Activated CD8-positive, alpha-beta memory T cell treated with anti-CD3 and anti-CD28 coated beads, Interleukin-2, amount 50 U/mL, for 24 hours (primary cell): Measurements from ENCODE around the gene ABCC9.
"Not testable (repeated sequence)": the region's sequence is repeated elsewhere in the genome, so short reads cannot be mapped to it uniquely, and the experiment has no call there.

Source experiments
- DNase-seq: peaks from one replicate; pipeline ENCODE4 v3.0.0-alpha.2; 2020; ENCODE audit errors: extremely low read depth

ABCC9 gene

DNA sequence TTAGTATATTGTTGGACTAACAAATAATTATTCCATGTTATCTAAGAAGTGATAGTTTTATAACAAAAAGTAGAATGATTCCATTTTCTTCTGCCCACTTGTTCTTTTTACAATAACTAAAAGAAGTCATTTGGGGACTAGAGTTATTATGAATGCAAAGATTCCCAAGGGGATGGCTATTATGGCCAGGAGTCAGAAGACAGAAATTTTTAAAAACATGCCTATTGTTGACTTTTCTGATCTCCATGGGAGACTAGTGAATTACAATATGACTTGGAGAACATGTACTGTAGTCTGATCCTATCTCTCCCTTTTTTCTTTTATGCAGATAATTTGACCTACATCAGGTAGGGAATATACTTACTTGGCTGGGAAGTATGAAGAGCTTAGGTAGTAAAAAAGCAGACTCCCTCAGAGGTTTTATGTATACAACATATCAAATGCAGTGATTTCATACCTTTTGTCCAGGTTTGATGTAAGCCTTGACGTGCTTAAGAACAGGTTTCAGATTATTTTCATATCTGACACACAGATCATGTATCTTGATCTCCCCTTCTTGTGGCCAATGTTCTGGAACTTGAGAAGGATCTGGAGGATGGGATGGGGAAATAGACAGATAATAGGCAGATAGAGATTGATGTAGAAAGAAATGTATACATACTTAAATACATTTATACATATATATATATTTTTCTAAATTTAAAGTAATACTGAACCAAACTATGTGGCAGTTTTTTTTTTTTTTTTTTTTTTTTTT lies 125.7 kb downstream of the ABCC9 start:
- DNase-seq: no peak

DNA sequence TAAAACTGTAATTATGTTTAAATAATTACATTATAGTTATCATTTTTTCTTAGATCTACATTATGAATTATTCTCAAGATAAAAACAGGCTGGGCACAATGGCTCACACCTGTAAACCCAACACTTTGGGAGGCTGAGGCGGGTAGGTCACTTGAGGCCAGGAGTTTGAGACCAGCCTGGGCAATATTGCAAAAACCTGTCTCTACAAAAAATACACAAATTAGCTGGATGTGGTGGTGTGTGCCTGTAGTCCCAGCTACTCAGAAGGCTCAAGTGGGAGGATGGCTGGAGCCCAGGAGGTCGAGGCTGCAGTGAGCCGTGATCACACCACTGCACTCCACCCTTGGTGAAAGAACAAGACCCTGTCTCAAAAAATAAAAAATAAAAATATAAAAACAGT lies 126.4 kb downstream of the ABCC9 start:
- DNase-seq: no peak

DNA sequence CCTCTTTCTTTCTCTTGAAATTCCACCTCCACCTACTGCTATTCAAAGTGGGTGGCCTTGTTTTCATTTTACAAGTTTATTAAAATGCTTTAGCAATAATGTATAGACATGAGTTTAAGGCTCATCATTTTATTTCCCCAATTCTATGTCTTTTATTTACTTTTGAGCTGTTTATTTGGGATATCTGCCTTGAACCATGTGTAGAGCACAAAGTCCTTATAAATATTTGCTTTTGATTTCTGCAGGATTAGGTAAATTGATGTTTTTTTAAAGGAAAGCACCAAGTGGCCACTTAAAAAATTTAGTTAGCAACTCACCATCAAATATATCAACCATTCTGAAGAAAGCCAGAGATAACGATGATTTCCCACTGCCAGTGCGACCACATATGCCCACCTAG lies 126.9 kb downstream of the ABCC9 start:
- DNase-seq: no peak

DNA sequence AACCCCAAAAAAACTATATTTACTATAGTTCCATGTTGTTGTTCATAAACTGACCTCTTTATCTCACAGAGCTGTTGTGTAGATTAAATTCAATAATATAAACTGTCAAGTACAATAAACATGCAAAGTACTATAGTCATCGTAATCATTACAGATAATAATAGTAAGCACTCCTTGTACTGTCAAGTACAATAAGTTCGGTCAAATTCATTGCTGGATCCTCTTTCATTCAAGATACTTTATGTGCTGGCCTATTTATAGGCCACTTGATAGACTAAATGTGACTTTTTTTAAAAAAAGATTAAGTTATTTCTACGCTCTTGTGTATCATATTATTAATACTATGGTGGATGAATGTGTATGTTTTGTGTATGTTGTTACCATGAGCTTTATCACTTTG lies 127.5 kb downstream of the ABCC9 start:
- DNase-seq: no peak

DNA sequence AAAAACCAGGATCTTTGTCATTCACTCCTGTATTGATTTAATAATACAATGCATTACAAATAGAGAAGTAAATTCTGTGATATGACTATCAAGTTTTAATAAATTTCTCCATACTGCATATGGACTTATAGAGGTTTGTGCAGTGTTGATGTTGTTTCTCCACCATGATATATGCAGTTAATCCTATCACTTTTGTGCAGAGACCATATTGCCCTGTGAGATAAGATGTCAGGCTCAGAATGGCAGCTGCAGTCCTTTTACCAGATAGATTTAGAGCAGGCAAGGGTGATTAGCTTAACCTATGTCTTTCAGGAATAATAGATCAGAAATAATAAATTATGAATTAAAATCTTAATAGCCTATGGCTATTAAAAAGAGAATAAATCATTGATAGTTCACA lies 128.1 kb downstream of the ABCC9 start:
- DNase-seq: no peak

DNA sequence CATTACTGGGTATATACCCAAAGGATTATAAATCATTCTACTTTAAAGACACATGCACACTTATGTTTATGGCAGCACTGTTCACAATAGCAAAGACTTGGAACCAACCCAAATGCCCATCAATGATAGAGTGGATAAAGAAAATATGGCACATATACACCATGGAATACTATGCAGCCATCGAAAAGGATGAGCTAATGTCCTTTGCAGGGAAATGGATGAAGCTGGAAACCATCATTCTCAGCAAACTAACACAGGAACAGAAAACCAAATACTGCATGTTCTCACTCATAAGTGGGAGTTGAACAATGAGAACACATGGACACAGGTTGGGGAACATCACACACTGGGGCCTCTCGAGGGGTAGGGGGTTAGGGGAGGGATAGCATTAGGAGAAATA lies 128.9 kb downstream of the ABCC9 start:
- not testable (repeated sequence) for DNase-seq

DNA sequence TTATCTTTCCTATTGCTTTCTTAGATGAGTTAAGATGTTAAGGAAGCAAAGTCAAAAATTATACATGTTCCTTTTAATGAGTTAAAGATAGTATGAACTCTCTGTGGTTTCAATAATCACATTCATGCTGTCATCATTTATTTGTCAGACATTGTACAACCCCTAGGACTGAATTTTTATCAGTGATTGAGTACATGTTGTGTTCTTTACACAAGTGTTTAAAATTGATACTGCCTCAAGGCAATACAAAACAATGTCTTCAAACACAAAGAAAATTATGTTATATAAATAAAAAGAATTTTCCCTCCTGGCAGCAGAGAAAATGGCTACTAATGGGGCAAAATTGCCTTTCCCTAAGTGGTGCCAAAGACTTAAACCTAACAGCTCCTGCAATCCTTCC lies 132.1 kb downstream of the ABCC9 start:
- no peak for DNase-seq

DNA sequence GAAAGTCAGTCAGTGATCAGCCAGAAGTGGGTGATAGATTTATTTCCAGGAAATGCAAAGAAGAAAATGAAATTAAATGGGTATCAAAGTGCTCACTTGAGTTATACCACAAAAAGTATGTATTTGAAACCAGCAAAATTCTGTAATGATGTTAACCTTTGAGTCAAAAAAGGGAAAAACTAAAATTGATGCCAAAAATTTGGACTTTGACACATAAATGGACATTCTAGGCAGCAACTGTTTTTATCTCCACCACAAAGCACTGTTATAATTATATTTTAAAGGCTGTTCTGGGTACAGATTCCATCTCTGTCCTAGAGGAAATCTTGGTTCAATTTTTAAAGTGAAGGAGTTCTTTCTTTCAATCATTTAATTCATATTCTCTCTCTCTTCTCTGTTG lies 135.0 kb downstream of the ABCC9 start:
- no peak for DNase-seq

DNA sequence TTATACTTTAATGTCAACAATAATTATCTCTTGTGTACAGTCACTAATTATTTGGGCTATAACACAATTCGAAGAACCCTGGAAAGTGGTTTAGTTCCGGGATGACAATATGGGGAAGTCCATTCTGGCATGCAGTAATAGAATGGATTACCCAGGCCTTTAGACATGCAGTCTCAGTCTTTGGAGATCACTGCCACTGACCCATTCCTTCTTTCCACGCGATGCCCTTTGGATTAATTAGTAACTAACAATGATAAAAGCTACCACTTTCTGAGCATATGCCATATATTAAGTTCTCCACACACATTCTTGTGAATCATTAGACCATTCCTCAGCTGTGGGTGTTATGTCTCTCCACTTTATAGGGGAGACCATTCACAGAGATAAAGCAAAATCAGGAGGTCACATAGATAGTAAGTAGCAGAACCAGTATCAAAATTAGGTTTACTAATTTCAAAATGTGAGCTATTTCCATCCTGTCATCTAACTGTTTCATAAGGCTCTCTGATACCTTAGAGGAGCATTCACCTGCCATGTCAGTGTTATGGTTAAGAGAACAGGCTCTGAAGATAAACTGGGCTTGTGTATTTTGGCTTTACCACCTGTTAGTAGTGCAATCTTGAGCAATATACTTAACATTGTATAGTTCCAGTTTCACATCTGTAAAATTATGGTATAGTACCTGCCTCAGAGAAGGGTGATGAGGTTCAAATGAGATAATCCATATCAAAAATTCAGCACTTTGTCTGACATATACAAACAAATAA lies 139.5 kb downstream of the ABCC9 start:
- no peak for DNase-seq

DNA sequence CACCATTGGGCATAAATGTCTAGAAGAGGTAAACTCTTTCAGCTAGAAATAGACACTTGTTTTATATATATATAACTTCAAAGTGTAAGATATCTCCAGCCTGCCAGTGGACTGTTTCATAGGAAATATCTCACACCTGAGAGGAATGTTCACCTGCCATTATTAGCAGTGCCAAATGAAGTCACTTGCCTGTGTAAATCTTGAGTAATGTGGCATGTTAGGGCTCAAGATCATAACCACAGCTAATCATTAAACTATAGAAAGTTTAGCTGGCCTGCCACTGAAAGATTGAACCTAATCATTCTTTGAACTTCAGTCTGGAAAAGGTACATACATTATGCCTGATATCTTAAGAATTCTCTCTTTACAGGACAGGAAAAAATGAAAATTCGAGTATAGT lies 141.2 kb downstream of the ABCC9 start:
- DNase-seq: no peak

DNA sequence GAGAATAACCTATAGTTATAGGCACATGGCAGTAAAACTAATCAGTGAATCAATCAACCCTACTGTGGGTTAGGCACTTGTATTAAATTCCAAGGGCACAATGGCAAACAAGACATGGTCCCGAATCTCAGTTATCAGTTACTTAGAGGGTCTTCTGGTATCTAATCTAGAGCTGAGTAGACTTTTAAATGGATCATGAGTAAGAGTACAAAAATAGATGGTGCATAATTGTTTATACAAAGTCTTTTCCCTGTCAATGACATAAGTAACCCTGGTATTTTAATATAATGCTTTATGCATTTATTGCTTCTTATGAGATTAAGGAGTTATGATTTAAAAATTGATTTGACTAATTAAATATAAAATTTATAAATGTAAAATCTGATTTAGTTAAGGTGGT lies 143.7 kb downstream of the ABCC9 start:
- no peak for DNase-seq

DNA sequence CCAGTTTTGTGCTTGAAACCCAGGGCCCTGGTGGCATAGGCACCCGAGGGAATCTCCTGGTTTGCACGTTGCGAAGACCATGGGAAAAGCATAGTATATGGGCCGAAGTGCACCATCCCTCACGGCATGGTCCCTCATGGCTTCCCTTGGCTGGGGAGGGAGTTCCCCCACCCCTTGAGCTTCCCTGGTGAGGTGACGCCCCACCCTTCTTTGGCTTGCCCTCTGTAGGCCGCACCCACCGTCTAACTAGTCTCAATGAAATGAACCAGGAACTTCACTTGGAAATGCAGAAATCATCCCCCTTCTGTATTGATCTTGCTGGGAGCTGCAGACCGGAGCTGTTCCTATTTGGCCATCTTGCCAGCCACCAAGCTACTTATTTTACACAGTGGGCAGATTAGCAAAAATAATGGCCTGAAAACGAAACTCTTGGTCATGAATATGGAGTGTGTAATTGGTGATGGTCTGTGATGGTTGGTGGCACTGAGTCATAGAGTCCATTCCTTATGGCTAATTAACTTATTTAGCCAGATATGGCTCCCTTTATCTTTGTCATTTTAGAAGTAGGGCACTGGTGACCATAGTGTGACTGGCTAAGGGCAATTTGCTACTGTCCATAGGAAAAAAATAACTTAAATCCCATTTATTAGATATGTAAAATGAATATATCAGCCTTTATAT lies 145.4 kb downstream of the ABCC9 start:
- DNase-seq: no peak

DNA sequence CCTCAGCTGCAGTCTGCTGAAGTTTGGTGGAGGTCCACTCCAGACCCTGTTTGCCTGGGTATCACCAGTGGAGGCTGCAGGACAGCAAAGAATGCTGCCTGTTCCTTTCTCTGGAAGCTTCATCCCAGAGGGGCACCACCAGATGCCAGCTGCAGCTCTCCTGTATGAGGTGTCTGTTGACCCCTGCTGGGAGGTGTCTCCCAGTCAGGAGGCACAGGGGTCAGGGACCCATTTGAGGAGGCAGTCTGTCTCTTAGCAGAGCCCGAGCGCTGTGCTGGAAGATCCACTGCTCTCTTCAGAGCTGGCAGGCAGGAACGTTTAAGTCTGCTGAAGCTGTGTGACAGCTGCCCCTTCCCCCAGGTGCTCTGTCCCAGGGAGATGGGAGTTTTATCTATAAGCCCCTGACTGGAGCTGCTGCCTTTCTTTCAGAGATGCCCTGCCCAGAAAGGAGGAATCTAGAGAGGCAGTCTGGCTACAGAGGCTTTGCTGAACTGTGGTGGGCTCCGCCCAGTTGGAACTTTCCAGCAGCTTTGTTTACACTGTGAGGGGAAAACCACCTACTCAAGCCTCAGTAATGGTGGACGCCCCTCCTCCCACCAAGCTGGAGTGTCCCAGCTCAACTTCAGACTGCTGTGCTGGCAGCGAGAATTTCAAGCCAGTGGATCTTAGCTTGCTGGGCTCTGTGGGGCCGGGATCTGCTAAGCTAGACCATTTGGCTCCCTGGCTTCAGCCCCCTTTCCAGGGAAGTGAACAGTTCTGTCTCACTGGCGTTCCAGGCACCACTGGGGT lies 146.2 kb downstream of the ABCC9 start:
- not testable (repeated sequence) for DNase-seq

DNA sequence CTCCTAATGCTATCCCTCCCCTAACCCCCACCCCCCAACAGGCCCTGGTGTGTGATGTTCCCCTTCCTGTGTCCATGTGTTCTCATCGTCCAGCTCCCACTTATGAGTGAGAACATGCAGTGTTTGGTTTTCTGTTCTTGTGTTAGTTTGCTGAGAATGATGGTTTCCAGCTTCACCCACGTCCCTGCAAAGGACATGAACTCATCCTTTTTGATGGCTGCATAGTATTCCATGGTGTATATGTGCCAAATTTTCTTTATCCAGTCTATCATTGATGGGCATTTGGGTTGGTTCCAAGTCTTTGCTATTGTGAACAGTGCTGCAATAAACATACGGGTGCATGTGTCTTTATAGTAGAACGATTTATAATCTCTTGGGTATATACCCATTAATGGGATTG lies 151.5 kb downstream of the ABCC9 start:
- not testable (repeated sequence) for DNase-seq

DNA sequence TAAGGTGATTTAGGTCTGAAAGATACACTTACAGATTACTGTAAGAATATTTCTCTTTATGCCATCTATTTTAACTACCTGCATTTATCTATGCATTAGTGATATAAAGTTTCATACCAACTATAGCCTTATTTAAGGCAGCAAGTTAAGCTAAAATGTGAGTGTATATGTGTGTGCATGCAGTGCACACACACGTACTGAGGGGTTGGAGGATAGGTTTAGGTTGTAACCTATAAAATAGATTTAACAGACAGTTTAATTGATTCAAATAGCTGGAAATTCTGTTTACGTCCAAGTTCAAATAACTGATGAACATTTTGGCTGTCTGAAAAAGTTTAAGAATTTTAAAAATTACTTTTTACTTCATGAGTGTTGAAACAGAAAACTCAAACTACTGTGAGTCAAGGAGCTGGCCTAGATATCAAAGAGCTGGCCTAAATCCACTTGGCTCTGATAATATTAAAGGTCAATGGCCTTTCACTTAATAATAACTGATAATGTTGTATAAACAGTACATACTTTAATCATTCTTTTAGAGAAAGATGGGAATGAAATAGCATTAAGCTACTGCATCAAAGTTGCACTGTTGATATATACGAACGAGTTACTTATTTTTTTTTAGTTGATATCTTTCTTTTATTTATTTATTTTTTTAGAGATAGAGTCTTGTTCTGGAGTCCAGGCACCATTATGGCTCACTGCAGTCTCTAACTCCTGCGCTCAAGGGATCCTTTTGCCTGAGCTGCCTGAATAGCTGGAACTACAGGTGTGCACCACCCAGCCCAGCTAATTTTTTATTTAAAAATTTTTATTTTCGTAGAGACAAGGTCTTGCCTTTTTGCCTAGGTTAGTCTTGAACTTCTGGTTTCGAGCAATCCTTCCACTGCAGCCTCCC lies 152.9 kb downstream of the ABCC9 start:
- DNase-seq: no peak

DNA sequence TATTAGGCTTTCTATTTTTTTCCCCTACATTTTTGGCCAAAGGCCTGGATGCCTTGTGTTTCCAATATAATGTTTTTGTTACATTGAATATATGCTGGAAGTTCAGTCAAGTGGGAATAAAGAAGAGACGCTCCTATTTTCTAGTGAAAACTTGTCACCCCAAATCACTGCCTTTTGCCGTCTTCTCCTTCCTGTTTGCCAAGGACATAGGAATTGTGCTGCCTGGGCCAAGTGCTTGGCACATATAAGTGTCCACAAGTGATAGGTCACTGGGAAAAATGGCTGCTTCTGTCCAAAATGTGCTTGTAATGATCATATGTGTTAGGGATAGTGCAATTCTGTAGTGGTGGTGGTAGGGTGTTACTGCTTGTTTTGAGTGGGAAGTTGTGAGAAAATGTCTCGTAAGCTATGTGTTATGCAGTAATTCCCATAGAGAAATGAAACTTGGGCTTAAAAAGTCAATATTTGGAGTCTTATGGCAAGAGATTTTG lies 155.1 kb downstream of the ABCC9 start:
- DNase-seq: no peak

DNA sequence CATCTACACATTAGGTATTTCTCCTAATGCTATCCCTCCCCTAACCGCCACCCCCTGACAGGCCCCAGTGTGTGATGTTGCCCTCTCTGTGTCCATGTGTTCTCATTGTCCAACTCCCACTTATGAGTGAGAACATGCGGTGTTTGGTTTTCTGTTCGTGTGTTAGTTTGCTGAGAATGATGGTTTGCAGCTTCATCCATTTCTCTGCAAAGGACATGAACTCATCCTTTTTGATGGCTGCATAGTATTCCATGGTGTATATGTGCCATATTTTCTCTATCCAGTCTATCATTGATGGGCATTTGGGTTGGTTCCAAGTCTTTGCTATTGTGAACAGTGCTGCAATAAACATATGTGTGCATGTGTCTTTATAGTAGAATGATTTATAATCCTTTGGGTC lies 158.5 kb downstream of the ABCC9 start:
- not testable (repeated sequence) for DNase-seq

DNA sequence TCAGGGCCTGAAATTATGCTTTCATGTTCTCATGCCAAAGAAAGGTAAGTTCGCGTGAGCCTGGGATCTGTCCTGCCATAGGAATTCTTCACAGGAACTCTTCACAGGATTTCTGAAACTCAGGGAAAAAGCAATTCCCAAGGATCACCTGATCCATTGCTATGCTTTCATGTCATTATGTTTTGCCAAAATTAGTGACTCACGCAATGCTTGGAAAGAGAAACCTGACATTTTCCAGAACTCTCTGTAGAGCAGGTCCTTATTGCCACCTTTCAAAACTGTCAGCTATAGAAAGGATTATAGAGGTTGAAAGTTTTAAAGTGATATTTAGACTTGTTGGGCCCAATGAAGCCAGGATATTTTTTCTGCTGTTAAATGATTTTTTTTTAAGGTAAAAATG lies 160.4 kb downstream of the ABCC9 start:
- no peak for DNase-seq

DNA sequence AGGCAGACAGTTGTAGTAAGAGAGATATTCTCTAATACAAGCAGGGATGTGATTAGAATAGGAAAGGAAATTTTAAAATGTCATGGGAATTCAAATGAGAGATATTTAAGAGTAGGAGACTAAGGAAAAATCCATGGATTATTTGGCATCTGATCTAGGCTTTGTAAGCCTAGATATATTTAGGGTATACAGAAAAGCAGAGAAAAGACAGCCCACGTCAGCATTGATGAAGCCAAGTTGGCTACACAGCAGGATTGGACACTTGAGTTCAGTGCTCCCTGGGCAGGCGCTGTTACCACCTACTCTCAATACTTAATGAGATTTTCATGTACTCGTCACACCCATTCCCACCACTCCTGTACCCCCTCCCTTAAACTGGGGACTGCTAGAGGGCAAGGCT lies 165.1 kb downstream of the ABCC9 start:
- no peak for DNase-seq

DNA sequence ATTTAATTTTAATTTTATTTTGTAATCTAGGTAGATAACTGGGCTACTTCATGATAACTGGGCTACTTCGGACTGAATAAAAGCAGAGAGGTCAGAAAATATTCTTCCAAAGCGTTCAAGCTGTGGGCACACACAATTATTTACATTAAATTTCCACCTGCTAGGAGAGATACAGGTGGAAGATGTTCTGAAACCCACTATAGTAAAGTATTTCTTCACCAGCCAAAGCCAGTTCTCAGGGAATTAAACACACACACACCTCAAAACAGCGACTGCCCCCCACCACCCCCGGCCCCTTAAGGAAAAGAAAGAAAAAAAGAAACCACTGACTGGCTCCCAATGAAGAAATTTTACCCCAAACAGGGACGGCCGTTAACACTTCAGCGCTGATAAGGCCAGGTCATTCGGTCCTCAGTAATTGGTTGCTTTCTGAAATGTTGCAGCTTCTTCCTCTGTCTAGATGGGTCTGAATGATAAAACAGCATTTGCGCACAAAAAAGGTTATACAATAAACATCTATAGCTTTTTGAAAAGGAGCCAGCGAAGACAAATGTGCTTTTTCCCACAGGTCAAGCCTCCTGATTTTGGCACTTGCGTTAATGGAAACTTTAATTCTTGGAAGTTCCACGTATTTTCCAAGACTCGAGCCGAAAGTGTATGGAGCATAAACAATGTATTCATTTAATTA lies 165.9 kb downstream of the ABCC9 start:
- DNase-seq: no peak
